Activated naive CD4-positive, alpha-beta T cell treated with anti-CD3 and anti-CD28 coated beads for 36 hours (primary cell): Measurements from ENCODE around the gene DNAH6. TPM values are rescaled to one million over a fixed set of nuclear protein-coding genes. Genes with fewer than 3 reads are reported as not detected.

Experiments
- CTCF ChIA-PET: fragments of 350-600 bp; sonication (Branson Sonifier 250); formaldehyde crosslinking; loops from one replicate; lab custom pipeline; 2021; ENCODE audit warnings: antibody characterized with exemption; lab: Charles Lee
- DNase-seq: peaks from one replicate; pipeline ENCODE4 v3.0.0-alpha.2; 2020
- H3K27ac Mint-ChIP-seq: one replicate; pipeline ENCODE4 v1.8.0; 2021; ENCODE audit warnings: mild to moderate bottlenecking, mixed read lengths
- H3K27me3 Mint-ChIP-seq: one replicate; pipeline ENCODE4 v1.8.0; 2021; ENCODE audit warnings: low read depth, mixed read lengths
- H3K36me3 Mint-ChIP-seq: one replicate; pipeline ENCODE4 v1.8.0; 2021; ENCODE audit warnings: low read depth, mixed read lengths
- H3K4me1 Mint-ChIP-seq: one replicate; pipeline ENCODE4 v1.8.0; 2021; ENCODE audit warnings: low read depth, mixed read lengths
- H3K4me3 Mint-ChIP-seq: one replicate; pipeline ENCODE4 v1.8.0; 2021; ENCODE audit warnings: mild to moderate bottlenecking, moderate library complexity, mixed read lengths
- H3K9me3 Mint-ChIP-seq: one replicate; pipeline ENCODE4 v1.8.0; 2021; ENCODE audit warnings: mixed read lengths
- intact Hi-C: fragments of 100-400 bp; cut with micrococcal nuclease; formaldehyde crosslinking; loops from one replicate; pipeline ENCODE4 v1.15.1; 2023
- total RNA-seq, 2 experiments: library from RNA; stranded (reverse); gene quantifications; one replicate each; pipeline ENCODE4 v1.2.3, GENCODE V29; 2021

DNAH6 gene
- total RNA-seq, 2 experiments from 2014 or later, result 0.07 to 0.62 TPM

GRCh38 chr2:84851876-84852275 lies 335.6 kb downstream of the DNAH6 start:
- Mint-ChIP-seq H3K4me3 (no peak overlapping the region), H3K9me3 (peaks cover 15% of the 10 kb centered on the region), H3K36me3 (peaks cover 46% of the 10 kb centered on the region), H3K4me1 (peaks cover 93% of the 10 kb centered on the region), H3K27me3 (no peaks in the 10 kb centered on the region), H3K27ac (peak overlapping the region; percentile 5)
- CTCF ChIA-PET, result interaction anchor here (2.7 to 3.6 kb wide), 2 partner anchors 10 to 11 kb away, joined by 14 to 16 read pairs; no protein-coding TSS in a partner anchor
- no peak for DNase-seq
- intact Hi-C loops, result no loop called here

GRCh38 chr2:84854850-84855249 lies 338.6 kb downstream of the DNAH6 start:
- peak overlapping the region; percentile 73 for H3K4me3 Mint-ChIP-seq
- CTCF ChIA-PET, result interaction anchor here (1.0 kb wide), 1 partner anchor 22 kb away, joined by 3 read pairs; no protein-coding TSS in a partner anchor

GRCh38 chr2:84855731-84856130 lies 339.4 kb downstream of the DNAH6 start:
- intact Hi-C loops, result loop anchor here (1.0 to 5.0 kb wide), 3 partner anchors 9 to 128 kb away; no protein-coding TSS in a partner anchor
- DNase-seq, result peak; percentile 59
- Mint-ChIP-seq H3K36me3 (peaks cover 46% of the 10 kb centered on the region), H3K27ac (peak overlapping the region; percentile 91), H3K9me3 (peaks cover 15% of the 10 kb centered on the region), H3K4me3 (peak overlapping the region; percentile 73), H3K27me3 (no peaks in the 10 kb centered on the region), H3K4me1 (peaks cover 95% of the 10 kb centered on the region)
- CTCF ChIA-PET, result interaction anchor here (0.6 to 3.7 kb wide), 6 partner anchors 8 to 97 kb away, joined by 3 to 25 read pairs (median 5); partner anchors contain the start of gene TMSB10

More at GRCh38 chr2:84854850-84855249, 338.6 kb downstream of the DNAH6 start:
- intact Hi-C loops, result loop anchor here (1.0 to 5.0 kb wide), 2 partner anchors 9 to 128 kb away; no protein-coding TSS in a partner anchor
- peak overlapping the region; percentile 91 for H3K27ac Mint-ChIP-seq
- H3K27me3 Mint-ChIP-seq, result no peaks in the 10 kb centered on the region
- DNase-seq, result no peak
- peaks cover 95% of the 10 kb centered on the region for H3K4me1 Mint-ChIP-seq
- peaks cover 15% of the 10 kb centered on the region for H3K9me3 Mint-ChIP-seq
- H3K36me3 Mint-ChIP-seq, result peaks cover 44% of the 10 kb centered on the region

GRCh38 chr2:84856787-84857186 lies 340.5 kb downstream of the DNAH6 start:
- peak overlapping the region; percentile 73 for H3K4me3 Mint-ChIP-seq
- H3K27ac Mint-ChIP-seq, result peak overlapping the region; percentile 91
- intact Hi-C loops, result loop anchor here (1.0 to 5.0 kb wide), 3 partner anchors 16 to 129 kb away; no protein-coding TSS in a partner anchor
- peaks cover 94% of the 10 kb centered on the region for H3K4me1 Mint-ChIP-seq
- H3K36me3 Mint-ChIP-seq, result peaks cover 40% of the 10 kb centered on the region
- DNase-seq, result peak; percentile 76
- CTCF ChIA-PET, result interaction anchor here (0.6 to 3.7 kb wide), 9 partner anchors 9 to 359 kb away, joined by 3 to 25 read pairs (median 8); partner anchors contain the start of gene TMSB10
- H3K27me3 Mint-ChIP-seq, result no peaks in the 10 kb centered on the region
- H3K9me3 Mint-ChIP-seq, result peaks cover 15% of the 10 kb centered on the region

- intact Hi-C loops, result loop anchor here (1.0 to 5.0 kb wide), 3 partner anchors 17 to 130 kb away; no protein-coding TSS in a partner anchor
- Mint-ChIP-seq H3K27me3 (no peaks in the 10 kb centered on the region), H3K4me3 (no peak overlapping the region), H3K27ac (peak overlapping the region; percentile 91), H3K4me1 (peaks cover 94% of the 10 kb centered on the region), H3K36me3 (peaks cover 32% of the 10 kb centered on the region), H3K9me3 (peaks cover 13% of the 10 kb centered on the region)
- no peak for DNase-seq
- CTCF ChIA-PET, result interaction anchor here (0.6 to 3.7 kb wide), 14 partner anchors 10 to 360 kb away, joined by 3 to 25 read pairs (median 6); partner anchors contain the start of gene TRABD2A
Measured at GRCh38 chr2:84857566-84857965, 341.3 kb downstream of the DNAH6 start.

GRCh38 chr2:84858123-84858522 lies 341.8 kb downstream of the DNAH6 start:
- peaks cover 8% of the 10 kb centered on the region for H3K9me3 Mint-ChIP-seq
- H3K4me1 Mint-ChIP-seq, result peaks cover 93% of the 10 kb centered on the region
- peaks cover 31% of the 10 kb centered on the region for H3K36me3 Mint-ChIP-seq
- H3K4me3 Mint-ChIP-seq, result no peak overlapping the region
- DNase-seq, result no peak
- CTCF ChIA-PET, result interaction anchor here (0.6 to 3.7 kb wide), 15 partner anchors 10 to 360 kb away, joined by 3 to 25 read pairs (median 4); partner anchors contain the start of gene TRABD2A
- no peaks in the 10 kb centered on the region for H3K27me3 Mint-ChIP-seq
- intact Hi-C loops, result loop anchor here (1.0 to 5.0 kb wide), 2 partner anchors 117 to 131 kb away; no protein-coding TSS in a partner anchor
- H3K27ac Mint-ChIP-seq, result peak overlapping the region; percentile 73

GRCh38 chr2:84858937-84859336 lies 342.6 kb downstream of the DNAH6 start:
- Mint-ChIP-seq H3K9me3 (peaks cover 5% of the 10 kb centered on the region), H3K4me1 (peaks cover 95% of the 10 kb centered on the region), H3K27ac (peak overlapping the region; percentile 73), H3K36me3 (peaks cover 27% of the 10 kb centered on the region), H3K4me3 (peak overlapping the region; percentile 36), H3K27me3 (no peaks in the 10 kb centered on the region)
- intact Hi-C loops, result loop anchor here (1.0 to 5.0 kb wide), 2 partner anchors 118 to 132 kb away; no protein-coding TSS in a partner anchor
- CTCF ChIA-PET, result interaction anchor here (1.0 to 3.7 kb wide), 9 partner anchors 11 to 332 kb away, joined by 3 to 25 read pairs (median 4); partner anchors contain the start of gene TRABD2A
- DNase-seq, result no peak

GRCh38 chr2:84861539-84861938 lies 345.2 kb downstream of the DNAH6 start:
- intact Hi-C loops, result loop anchor here (5.0 to 10.0 kb wide), 2 partner anchors 229 to 547 kb away; no protein-coding TSS in a partner anchor
- DNase-seq, result no peak
- no peaks in the 10 kb centered on the region for H3K9me3 Mint-ChIP-seq
- no peaks in the 10 kb centered on the region for H3K27me3 Mint-ChIP-seq
- peak overlapping the region; percentile 28 for H3K4me3 Mint-ChIP-seq
- peaks cover 95% of the 10 kb centered on the region for H3K4me1 Mint-ChIP-seq
- H3K36me3 Mint-ChIP-seq, result peaks cover 21% of the 10 kb centered on the region
- CTCF ChIA-PET, result interaction anchor here (1.0 to 2.4 kb wide), 9 partner anchors 9 to 64 kb away, joined by 3 to 16 read pairs (median 5); no protein-coding TSS in a partner anchor
- peak overlapping the region; percentile 76 for H3K27ac Mint-ChIP-seq

- Mint-ChIP-seq H3K4me1 (peaks cover 95% of the 10 kb centered on the region), H3K4me3 (peak overlapping the region; percentile 29), H3K27ac (peak overlapping the region; percentile 76), H3K36me3 (peaks cover 18% of the 10 kb centered on the region), H3K9me3 (no peaks in the 10 kb centered on the region), H3K27me3 (no peaks in the 10 kb centered on the region)
- intact Hi-C loops, result loop anchor here (5.0 to 10.0 kb wide), 2 partner anchors 230 to 547 kb away; no protein-coding TSS in a partner anchor
- no peak for DNase-seq
- CTCF ChIA-PET, result interaction anchor here (0.9 to 2.4 kb wide), 9 partner anchors 8 to 64 kb away, joined by 3 to 16 read pairs (median 5); no protein-coding TSS in a partner anchor
Measured at GRCh38 chr2:84862006-84862405, 345.7 kb downstream of the DNAH6 start.

GRCh38 chr2:84865181-84865783 lies 349.0 kb downstream of the DNAH6 start:
- peak overlapping the region; percentile 77 for H3K27ac Mint-ChIP-seq
- CTCF ChIA-PET, result interaction anchor here (0.6 to 2.0 kb wide), 7 partner anchors 11 to 370 kb away, joined by 3 to 11 read pairs (median 4); no protein-coding TSS in a partner anchor
- peaks cover 2% of the 10 kb centered on the region for H3K9me3 Mint-ChIP-seq
- H3K4me1 Mint-ChIP-seq, result peaks cover 87% of the 10 kb centered on the region
- H3K4me3 Mint-ChIP-seq, result no peak overlapping the region
- intact Hi-C loops, result loop anchor here (1.0 to 10.0 kb wide), 9 partner anchors 32 to 843 kb away; no protein-coding TSS in a partner anchor
- peak; percentile 25 for DNase-seq
- H3K27me3 Mint-ChIP-seq, result no peaks in the 10 kb centered on the region
- H3K36me3 Mint-ChIP-seq, result peaks cover 32% of the 10 kb centered on the region

- peaks cover 88% of the 10 kb centered on the region for H3K4me1 Mint-ChIP-seq
- DNase-seq, result no peak
- H3K36me3 Mint-ChIP-seq, result peaks cover 36% of the 10 kb centered on the region
- peak overlapping the region; percentile 75 for H3K27ac Mint-ChIP-seq
- H3K9me3 Mint-ChIP-seq, result peaks cover 2% of the 10 kb centered on the region
- H3K27me3 Mint-ChIP-seq, result no peaks in the 10 kb centered on the region
- H3K4me3 Mint-ChIP-seq, result no peak overlapping the region
- CTCF ChIA-PET, result interaction anchor here (1.5 to 2.0 kb wide), 3 partner anchors 10 to 59 kb away, joined by 5 to 11 read pairs (median 6); no protein-coding TSS in a partner anchor
- intact Hi-C loops, result loop anchor here (1.0 to 10.0 kb wide), 3 partner anchors 16 to 844 kb away; no protein-coding TSS in a partner anchor
Measured at GRCh38 chr2:84866122-84866521, 349.8 kb downstream of the DNAH6 start.
